Astrocyte (in vitro differentiated cells and primary cell): ENCODE results near the gene TOMM70. TPM values are rescaled to one million over a fixed set of nuclear protein-coding genes. Genes with fewer than 3 reads are reported as not detected.

Experiments used
- DNase-seq: peaks from one replicate; pipeline ENCODE4 v3.0.0-alpha.2; 2010; ENCODE audit warnings: low read depth
- FAIRE-seq: peaks from 2 replicates; lab custom pipeline; 2011; peaks lifted over from hg19 to GRCh38; lab: Jason Lieb, UNC
- H2AFZ ChIP-seq: 2 replicates; pipeline ENCODE4 v1.6.0; 2012; ENCODE audit warnings: low read depth, low read length, inconsistent platforms
- H3K27ac ChIP-seq: 2 replicates; pipeline ENCODE4 v1.5.1; 2011; ENCODE audit warnings: low read depth, low read length, inconsistent platforms
- H3K27me3 ChIP-seq: 2 replicates; pipeline ENCODE4 v1.6.0; 2011; ENCODE audit warnings: low read length, inconsistent platforms; ENCODE audit not compliant: insufficient read depth
- H3K36me3 ChIP-seq: 2 replicates; pipeline ENCODE4 v1.5.1; 2011; ENCODE audit warnings: low read length, inconsistent platforms; ENCODE audit not compliant: insufficient read depth
- H3K4me1 ChIP-seq: 2 replicates; pipeline ENCODE4 v1.5.1; 2011; ENCODE audit warnings: low read length, inconsistent platforms; ENCODE audit not compliant: insufficient read depth
- H3K4me2 ChIP-seq: 2 replicates; pipeline ENCODE4 v1.6.0; 2012; ENCODE audit warnings: low read length, inconsistent platforms
- H3K4me3 ChIP-seq: 2 replicates; pipeline ENCODE4 v1.5.1; 2011; ENCODE audit warnings: low read depth, mild to moderate bottlenecking, low read length, inconsistent platforms; ENCODE audit not compliant: insufficient read depth
- H3K79me2 ChIP-seq: 2 replicates; pipeline ENCODE4 v1.6.0; 2012; ENCODE audit warnings: mild to moderate bottlenecking, low read length, inconsistent platforms; ENCODE audit not compliant: insufficient read depth
- H3K9ac ChIP-seq: 2 replicates; pipeline ENCODE4 v1.6.0; 2012; ENCODE audit warnings: mild to moderate bottlenecking, low read length, inconsistent platforms
- H3K9me3 ChIP-seq: 2 replicates; pipeline ENCODE4 v1.5.1; 2012; ENCODE audit warnings: low read depth, mild to moderate bottlenecking, low read length, inconsistent platforms; ENCODE audit not compliant: insufficient read depth
- H4K20me1 ChIP-seq: 2 replicates; pipeline ENCODE4 v1.6.0; 2012; ENCODE audit warnings: low read length, inconsistent platforms; ENCODE audit not compliant: insufficient read depth
- H3K27ac Mint-ChIP-seq: one replicate; pipeline ENCODE4 v1.8.0; 2021; ENCODE audit warnings: mild to moderate bottlenecking, mixed read lengths; ENCODE audit not compliant: unreplicated experiment
- H3K27me3 Mint-ChIP-seq: one replicate; pipeline ENCODE4 v1.8.0; 2021; ENCODE audit warnings: low read depth, mixed read lengths; ENCODE audit not compliant: unreplicated experiment
- H3K36me3 Mint-ChIP-seq: one replicate; pipeline ENCODE4 v1.8.0; 2021; ENCODE audit warnings: low read depth, mixed read lengths; ENCODE audit not compliant: unreplicated experiment
- H3K4me1 Mint-ChIP-seq: one replicate; pipeline ENCODE4 v1.8.0; 2021; ENCODE audit warnings: low read depth, mixed read lengths; ENCODE audit not compliant: unreplicated experiment
- H3K4me3 Mint-ChIP-seq: one replicate; pipeline ENCODE4 v1.8.0; 2021; ENCODE audit warnings: mild to moderate bottlenecking, moderate library complexity, mixed read lengths; ENCODE audit not compliant: unreplicated experiment
- H3K9me3 Mint-ChIP-seq: one replicate; pipeline ENCODE4 v1.8.0; 2021; ENCODE audit warnings: mild to moderate bottlenecking, mixed read lengths; ENCODE audit not compliant: unreplicated experiment
- EZH2 ChIP-seq: IDR thresholded peaks from 2 replicates; pipeline ENCODE4 v1.6.1; 2012; ENCODE audit warnings: mild to moderate bottlenecking, low read length, inconsistent platforms; ENCODE audit not compliant: insufficient read depth
- total RNA-seq: library from RNA; stranded (reverse); gene quantifications from 2 replicates; pipeline ENCODE4 v1.2.1, GENCODE V29; 2021
- TF ChIP-seq, protein P1 (sequence below): IDR thresholded peaks from 2 replicates; pipeline ENCODE4 v1.5.1; 2011; ENCODE audit warnings: low read depth, mild to moderate bottlenecking, inconsistent platforms, low read length, moderate library complexity; ENCODE audit not compliant: insufficient read depth

The TOMM70 gene
- total RNA-seq, 1 donor from 2014 or later: 48.9 TPM

GRCh38 chr3:100440895-100441294 is 40.0 kb upstream of the TOMM70 start:
- H3K4me3 Mint-ChIP-seq: no peak overlapping the region
- Histone ChIP-seq H3K4me1 (no peaks in the 10 kb centered on the region), H3K27me3 (no peaks in the 10 kb centered on the region), H3K27ac (no peak overlapping the region), H4K20me1 (no peaks in the 10 kb centered on the region), H3K4me3 (no peak overlapping the region), H3K9me3 (no peaks in the 10 kb centered on the region), H3K79me2 (no peaks in the 10 kb centered on the region), H3K36me3 (no peaks in the 10 kb centered on the region), H2AFZ (no peak overlapping the region), H3K4me2 (no peak overlapping the region), H3K9ac (no peak overlapping the region)
- no peak overlapping the region for H3K27ac Mint-ChIP-seq
- H3K27me3 Mint-ChIP-seq: no peaks in the 10 kb centered on the region
- no peak for FAIRE-seq
- no peak for TF ChIP-seq EZH2
- TF ChIP-seq, protein P1, sequence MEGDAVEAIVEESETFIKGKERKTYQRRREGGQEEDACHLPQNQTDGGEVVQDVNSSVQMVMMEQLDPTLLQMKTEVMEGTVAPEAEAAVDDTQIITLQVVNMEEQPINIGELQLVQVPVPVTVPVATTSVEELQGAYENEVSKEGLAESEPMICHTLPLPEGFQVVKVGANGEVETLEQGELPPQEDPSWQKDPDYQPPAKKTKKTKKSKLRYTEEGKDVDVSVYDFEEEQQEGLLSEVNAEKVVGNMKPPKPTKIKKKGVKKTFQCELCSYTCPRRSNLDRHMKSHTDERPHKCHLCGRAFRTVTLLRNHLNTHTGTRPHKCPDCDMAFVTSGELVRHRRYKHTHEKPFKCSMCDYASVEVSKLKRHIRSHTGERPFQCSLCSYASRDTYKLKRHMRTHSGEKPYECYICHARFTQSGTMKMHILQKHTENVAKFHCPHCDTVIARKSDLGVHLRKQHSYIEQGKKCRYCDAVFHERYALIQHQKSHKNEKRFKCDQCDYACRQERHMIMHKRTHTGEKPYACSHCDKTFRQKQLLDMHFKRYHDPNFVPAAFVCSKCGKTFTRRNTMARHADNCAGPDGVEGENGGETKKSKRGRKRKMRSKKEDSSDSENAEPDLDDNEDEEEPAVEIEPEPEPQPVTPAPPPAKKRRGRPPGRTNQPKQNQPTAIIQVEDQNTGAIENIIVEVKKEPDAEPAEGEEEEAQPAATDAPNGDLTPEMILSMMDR: no peak
- H3K4me1 Mint-ChIP-seq: peaks cover 4% of the 10 kb centered on the region
- peaks cover 5% of the 10 kb centered on the region for H3K9me3 Mint-ChIP-seq
- no peak for DNase-seq
- peaks cover 7% of the 10 kb centered on the region for H3K36me3 Mint-ChIP-seq

DNA sequence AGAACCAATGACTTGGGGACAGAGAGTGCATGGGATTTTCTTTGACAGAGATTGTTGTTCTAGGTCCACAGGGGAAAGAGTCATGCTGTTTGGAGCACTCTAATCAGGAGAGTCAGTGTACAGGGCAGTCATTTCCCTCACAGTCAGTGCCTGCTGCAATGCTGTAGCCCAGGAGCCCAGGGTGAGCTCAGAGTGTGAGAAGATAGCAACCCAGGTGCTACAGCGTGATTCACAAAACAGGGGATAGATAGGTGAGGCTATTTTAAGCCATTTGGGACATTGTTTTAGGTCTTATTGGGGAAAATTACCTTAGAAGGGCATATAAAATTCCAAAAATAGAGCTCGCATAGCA is 37.7 kb upstream of the TOMM70 start:
- no peak for TF ChIP-seq EZH2
- TF ChIP-seq, protein P1: no peak
- Histone ChIP-seq H3K9ac (no peak overlapping the region), H3K79me2 (no peaks in the 10 kb centered on the region), H2AFZ (no peak overlapping the region), H3K27me3 (no peaks in the 10 kb centered on the region), H3K36me3 (no peaks in the 10 kb centered on the region), H4K20me1 (no peaks in the 10 kb centered on the region), H3K9me3 (no peaks in the 10 kb centered on the region), H3K4me1 (no peaks in the 10 kb centered on the region), H3K4me2 (no peak overlapping the region), H3K4me3 (no peak overlapping the region), H3K27ac (no peak overlapping the region)
- no peak for DNase-seq
- Mint-ChIP-seq H3K36me3 (peaks cover 12% of the 10 kb centered on the region), H3K9me3 (peaks cover 8% of the 10 kb centered on the region), H3K4me1 (peaks cover 4% of the 10 kb centered on the region), H3K27ac (no peak overlapping the region), H3K4me3 (no peak overlapping the region), H3K27me3 (no peaks in the 10 kb centered on the region)
- FAIRE-seq: no peak

GRCh38 chr3:100437721-100438622 is 37.1 kb upstream of the TOMM70 start:
- Histone ChIP-seq H3K9me3 (no peaks in the 10 kb centered on the region), H3K4me2 (no peak overlapping the region), H3K27me3 (no peaks in the 10 kb centered on the region), H3K27ac (no peak overlapping the region), H2AFZ (no peak overlapping the region), H3K4me3 (no peak overlapping the region), H3K36me3 (no peaks in the 10 kb centered on the region), H3K4me1 (no peaks in the 10 kb centered on the region), H3K9ac (no peak overlapping the region), H4K20me1 (no peaks in the 10 kb centered on the region), H3K79me2 (no peaks in the 10 kb centered on the region)
- Mint-ChIP-seq H3K36me3 (peaks cover 9% of the 10 kb centered on the region), H3K9me3 (peaks cover 8% of the 10 kb centered on the region), H3K27ac (no peak overlapping the region), H3K27me3 (no peaks in the 10 kb centered on the region), H3K4me1 (peaks cover 4% of the 10 kb centered on the region), H3K4me3 (no peak overlapping the region)
- DNase-seq (no peak), FAIRE-seq (no peak)
- TF ChIP-seq, protein P1: no peak
- no peak for TF ChIP-seq EZH2
